ENCODE data around the gene FXYD7.
"Not testable (repeated sequence)": the region's sequence is repeated elsewhere in the genome, so short reads cannot be mapped to it uniquely, and the experiment has no call there.

FXYD7 gene

GRCh38 chr19:35143231-35143715, at the start of gene FXYD7:
Gene FXYD7, plus strand, starts transcription at chr19:35143255. Its CDS starts 79 bp downstream, at chr19:35143334.
- DNase-seq (ENCODE audit: low spot score) = no peak

- no peak for DNase-seq (ENCODE audit: low spot score)
Measured at GRCh38 chr19:35093430-35093829, 49.6 kb upstream of the FXYD7 start.

GRCh38 chr19:35093941-35094647, 49.0 kb upstream of the FXYD7 start:
- no peak for DNase-seq (ENCODE audit: low spot score)

DNA sequence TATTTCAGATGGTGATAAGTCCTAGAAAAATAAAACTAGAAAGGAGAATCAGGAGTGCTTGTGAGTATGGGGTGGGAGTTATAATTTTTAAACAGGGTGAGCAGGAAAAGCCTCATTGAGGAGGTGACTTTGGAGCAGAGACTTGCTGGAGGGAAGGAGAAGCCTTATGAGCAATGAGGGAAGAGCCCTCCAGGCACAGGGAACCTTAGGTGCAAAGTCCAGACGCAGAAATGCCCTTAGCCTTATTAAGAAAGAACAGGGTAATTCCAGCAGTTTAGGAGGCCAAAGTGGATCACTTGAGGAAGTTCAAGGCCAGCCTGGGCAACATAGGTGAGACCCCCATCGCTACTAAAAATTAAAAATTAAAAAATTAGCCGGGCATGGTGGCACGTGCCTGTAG, 48.4 kb upstream of the FXYD7 start:
- DNase-seq (ENCODE audit: low spot score) = no peak

DNA sequence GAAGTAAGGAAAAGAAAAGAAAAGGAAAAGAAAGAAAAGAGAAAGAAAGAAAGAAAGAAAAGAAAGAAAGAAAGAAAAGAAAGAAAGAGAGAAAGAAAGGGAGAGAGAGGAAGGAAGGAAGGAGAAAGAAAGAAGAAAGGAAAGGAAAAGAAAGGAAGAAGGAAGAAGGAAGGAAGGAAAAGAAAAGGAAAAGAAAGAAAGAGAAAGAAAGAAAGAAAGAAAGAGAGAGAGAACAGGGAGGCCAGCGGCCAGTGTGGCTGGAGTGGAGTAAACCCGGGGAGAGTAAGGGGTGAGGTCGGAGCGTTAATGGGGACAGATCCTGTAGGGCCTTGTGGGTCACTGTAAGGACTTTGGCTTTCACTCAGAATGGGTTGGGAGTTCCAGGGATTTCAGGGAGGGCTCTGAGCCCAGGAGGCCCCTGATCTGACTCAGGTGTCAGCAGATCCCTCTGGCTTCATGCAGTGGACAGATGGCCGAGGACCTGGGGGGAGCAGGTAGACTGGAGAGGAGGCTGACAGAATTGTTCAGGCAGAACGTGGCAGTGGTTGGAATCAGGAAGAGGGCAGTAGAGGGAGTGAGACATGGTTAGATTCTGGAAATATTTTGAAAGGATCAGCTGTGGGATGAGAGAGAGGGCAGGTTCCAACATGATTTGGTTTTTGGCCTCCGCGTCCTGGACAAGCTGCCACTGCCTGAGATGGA, 47.2 kb upstream of the FXYD7 start:
- no peak for DNase-seq (ENCODE audit: low spot score)

DNA sequence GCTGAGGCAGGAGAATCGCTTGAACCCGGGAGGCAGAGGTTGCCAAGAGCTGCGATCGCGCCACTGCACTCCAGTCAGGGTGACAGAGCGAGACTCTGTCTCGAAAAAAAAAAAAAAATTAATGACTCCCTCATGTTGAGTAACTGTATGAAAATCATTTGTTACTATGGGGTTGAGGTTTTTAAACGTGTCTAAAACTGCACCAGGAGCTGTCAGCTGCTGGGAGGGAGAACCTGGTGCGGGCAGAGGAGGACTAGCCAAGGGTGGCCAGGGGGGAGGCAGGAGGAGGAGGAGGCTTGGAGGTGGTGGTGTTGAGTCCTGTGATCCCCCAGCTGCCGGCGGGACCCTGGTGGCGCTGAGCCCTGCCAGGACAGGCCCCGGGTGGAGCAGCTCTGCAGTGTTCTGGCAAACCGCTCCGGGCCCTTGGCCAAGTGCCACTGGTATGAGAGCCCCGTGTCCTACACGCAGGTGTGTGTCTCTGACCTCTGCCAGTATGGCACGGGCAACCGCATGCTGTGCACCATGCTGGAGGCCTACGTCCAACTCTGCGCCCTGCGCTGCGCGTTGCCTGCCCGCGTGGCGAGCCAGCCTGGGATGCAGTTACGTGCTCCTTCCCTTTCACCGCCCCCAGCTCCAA, 44.5 kb upstream of the FXYD7 start:
- no peak for DNase-seq (ENCODE audit: low spot score)

GRCh38 chr19:35099155-35099896, 43.7 kb upstream of the FXYD7 start:
- DNase-seq (ENCODE audit: low spot score) = no peak

GRCh38 chr19:35099897-35100275, 43.2 kb upstream of the FXYD7 start:
- DNase-seq (ENCODE audit: low spot score) = no peak

- no peak for DNase-seq (ENCODE audit: low spot score)
Measured at GRCh38 chr19:35100588-35101533, 42.2 kb upstream of the FXYD7 start.

GRCh38 chr19:35101949-35102348, 41.1 kb upstream of the FXYD7 start:
- not testable (repeated sequence) for DNase-seq (ENCODE audit: low spot score)

DNA sequence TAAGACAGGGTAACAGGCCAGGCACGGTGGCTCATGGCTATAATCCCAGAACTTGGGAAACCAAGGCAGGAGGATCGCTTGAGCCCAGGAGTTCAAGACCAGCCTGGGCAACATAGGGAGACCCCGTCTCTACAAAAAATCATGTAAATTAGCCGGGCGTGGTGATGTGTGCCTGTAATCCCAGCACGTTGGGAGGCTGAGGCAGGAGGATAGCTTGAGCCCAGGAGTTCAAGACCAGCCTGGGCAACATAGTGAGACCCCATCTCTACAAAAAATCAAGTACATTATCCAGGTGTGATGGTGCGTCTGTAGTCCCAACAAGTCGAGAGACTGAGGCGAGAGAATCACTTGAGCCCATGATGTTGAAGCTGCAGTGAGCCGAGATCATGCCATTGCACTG, 39.4 kb upstream of the FXYD7 start:
- DNase-seq (ENCODE audit: low spot score) = not testable (repeated sequence)

DNA sequence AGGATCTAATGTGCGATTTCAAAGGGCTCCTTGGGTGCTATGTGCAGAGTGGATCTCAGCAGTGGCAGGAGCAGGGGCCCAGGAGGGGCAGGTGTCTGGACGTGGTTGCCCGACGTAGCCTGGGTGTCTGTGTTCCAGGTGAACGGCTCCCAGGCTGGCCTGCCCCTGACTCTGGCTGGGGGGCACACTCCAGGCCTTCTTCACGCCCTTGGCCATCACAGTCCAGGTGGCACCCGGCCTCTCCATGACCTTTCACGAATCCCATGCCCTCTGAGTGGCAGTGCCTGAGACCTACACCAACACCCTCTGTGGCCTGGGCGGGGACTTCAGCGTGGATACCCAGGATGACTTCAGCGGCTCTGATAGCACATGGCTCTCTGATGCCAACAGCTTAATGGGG, 38.7 kb upstream of the FXYD7 start:
- no peak for DNase-seq (ENCODE audit: low spot score)

- DNase-seq (ENCODE audit: low spot score) = no peak
Measured at GRCh38 chr19:35105047-35105410, 38.0 kb upstream of the FXYD7 start.

- no peak for DNase-seq (ENCODE audit: low spot score)
Measured at GRCh38 chr19:35105411-35106290, 37.4 kb upstream of the FXYD7 start.

DNA sequence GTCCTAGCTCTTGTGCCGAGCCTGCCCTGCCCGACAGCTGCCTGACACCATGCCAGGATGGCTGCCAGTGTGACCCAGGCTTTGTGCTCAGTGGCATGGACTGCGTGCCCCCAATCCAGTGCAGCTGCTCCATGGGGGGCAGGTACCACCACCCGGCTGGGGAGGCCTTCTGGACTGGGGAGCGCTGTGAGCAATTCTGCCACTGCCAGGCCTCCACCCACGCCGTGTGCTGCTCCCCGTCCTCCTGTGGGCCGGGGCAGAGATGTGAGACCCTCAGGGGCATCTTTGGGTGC, 36.8 kb upstream of the FXYD7 start:
- DNase-seq (ENCODE audit: low spot score) = no peak

DNA sequence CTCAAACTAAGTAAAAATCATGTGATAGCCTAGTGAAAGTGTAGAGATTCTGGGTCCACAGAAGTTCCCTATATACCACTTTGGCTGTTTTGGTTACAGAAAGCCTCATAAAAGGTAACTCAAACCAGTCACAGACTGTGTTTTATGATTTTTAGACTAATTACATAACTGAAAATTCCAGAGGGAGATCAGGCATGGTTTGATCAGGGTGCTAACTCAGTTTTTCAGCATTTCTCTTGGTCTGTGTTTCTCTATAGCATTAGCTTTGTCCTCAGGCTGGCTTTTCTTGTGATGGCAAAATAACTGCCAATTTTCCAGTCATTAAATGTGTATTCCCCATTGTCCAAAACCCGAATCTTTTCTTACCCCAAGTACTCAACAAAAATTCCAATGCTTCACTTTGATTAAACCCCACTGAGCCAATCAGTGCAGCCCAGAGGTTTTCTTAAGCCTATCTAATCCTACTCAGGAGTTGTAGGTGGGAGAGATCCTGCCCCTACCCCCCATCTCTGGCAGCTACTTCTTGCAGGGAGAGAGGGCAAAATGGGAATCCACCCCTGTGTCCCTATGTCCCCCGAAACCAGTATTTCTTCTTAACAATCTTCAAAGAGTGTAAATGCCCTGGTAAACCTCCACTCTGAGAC, 36.0 kb upstream of the FXYD7 start:
- DNase-seq (ENCODE audit: low spot score) = no peak

DNA sequence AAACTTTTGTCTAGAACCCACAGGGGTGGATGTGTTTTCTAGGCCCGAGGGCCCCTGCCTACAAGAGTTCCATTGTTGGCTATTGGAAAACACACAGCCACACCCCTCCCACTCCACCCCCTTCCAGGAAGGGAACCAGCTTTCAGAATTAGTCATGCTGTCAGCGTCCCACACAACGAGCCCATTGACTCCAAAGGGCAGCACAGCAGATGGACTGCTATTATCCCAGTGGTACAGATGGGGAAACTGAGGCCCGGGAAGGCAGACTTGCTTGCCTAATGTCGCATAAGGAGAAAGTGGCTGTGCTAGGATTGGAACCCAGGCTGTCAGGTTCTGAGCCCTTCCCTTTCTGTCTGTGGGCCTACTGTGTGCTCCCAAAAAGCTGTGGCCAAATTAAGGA, 35.5 kb upstream of the FXYD7 start:
- DNase-seq (ENCODE audit: low spot score) = no peak

- no peak for DNase-seq (ENCODE audit: low spot score)
Measured at GRCh38 chr19:35108730-35109129, 34.3 kb upstream of the FXYD7 start.

DNA sequence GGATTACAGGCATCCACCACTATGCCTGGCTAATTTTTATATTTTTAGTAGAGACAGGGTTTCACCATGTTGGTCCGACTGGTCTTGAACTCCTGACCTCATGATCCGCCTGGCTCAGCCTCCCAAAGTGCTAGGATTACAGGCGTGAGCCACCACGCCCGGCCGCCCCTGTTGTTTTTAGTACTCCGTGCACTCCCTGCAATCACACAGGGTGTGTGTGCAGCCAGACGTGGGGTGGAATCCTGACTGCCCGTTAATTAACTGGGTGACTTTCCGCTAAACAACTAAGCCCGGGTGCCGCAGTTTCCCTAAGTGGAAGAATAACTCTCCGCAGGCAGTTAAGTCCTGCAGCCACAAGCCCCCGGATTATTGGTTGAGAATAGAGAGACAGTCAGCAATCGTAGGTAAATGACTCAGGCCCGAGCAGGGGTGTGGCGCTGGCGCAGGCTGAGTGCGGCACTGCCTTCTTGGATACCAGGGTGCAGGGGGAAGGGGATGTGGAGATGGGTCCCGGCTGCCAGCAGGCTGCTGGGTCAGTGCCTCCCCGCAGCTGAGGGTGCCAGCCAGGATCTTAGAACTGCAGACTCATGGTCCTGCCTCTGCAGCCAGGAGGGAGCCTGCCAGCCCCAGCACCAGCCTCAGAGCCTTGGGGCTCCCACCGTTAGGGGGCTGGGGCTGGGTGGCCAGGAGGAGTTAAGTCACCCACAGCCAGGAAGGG, 33.5 kb upstream of the FXYD7 start:
- DNase-seq (ENCODE audit: low spot score) = no peak
